DMS114 treated with DMSO at 0.1 percent for 48 hours (cell line): ENCODE results near the gene DHDH.
"Not testable (repeated sequence)": the region's sequence is repeated elsewhere in the genome, so short reads cannot be mapped to it uniquely, and the experiment has no call there.

Experiments
- DNase-seq: peaks from one replicate; lab custom pipeline; 2025; ENCODE audit not compliant: unreplicated experiment; lab: John Stamatoyannopoulos, UW

DHDH gene

DNA sequence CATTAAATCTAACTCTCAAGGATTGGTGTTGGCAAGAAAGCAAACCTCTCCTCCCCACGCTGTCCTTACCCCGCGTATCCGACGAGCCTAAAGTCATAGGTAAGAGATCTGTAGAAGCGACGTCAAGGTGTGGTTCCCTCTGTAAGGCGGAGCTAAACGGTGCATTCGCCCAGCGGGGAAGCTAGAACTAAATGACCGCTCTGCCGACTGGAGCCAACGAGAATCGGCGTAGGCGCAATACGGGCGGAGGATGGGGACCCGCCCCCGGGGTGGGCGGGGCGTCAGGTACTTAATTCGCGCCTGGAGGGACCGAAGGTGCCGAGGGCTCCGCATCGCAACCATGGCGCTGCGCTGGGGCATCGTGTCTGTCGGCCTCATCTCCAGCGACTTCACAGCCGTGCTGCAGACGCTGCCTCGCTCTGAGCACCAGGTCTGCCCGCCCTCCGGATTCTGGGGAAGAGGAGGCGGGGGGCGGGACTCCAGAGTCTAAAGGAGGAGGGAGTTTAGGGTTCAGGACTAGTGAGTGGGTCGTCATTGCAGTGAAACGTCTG is at the start of gene DHDH:
DHDH (plus strand) TSS at position 318 of the 551 bp plus-strand sequence; CDS start at position 341, 23 bp downstream.
- DNase-seq, result peak; percentile 65

DNA sequence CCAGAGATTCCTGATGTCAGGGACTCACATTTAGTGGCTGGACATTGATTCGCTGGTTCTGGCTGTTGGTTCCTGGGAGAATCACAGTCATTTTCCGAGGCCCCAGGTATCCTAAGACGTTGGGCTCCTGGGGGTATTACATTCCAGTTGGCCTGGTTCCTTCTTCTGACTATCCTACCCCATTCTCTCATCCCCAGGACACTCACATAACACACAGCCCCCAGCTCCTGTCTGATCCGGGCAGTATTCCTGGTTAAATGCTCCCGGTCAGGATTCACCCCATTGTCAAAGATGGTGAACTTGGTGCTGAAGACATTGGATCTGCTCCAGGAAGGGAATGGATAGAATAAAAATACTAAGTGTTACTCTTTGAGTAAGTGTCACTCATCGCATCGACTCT is 49.8 kb upstream of the DHDH start:
- no peak for DNase-seq

- DNase-seq, result no peak
Measured at GRCh38 chr19:48887861-48888612, 45.5 kb upstream of the DHDH start.

GRCh38 chr19:48889496-48889895 is 44.0 kb upstream of the DHDH start:
- DNase-seq, result not testable (repeated sequence)

DNA sequence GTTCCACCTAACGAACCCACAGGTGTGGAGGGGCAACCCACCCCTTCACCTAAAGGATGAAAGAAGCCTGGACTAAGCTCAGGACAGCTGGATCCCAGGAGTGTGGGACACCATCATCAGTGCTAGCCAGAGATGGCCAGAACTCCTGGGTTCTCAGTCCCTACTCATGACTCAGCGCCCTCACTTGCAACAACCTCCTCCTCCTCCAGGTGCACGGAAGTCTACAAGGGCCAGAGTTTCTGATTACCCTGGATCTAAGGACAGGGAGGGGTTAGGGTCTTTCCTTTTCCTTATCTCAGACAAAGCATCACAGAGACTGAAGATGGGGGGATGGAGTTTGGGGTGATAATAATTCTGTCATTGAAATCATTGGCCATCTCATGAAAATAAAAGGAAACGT is 42.9 kb upstream of the DHDH start:
- DNase-seq, result no peak

- DNase-seq, result no peak
Measured at GRCh38 chr19:48895226-48895625, 38.3 kb upstream of the DHDH start.

GRCh38 chr19:48896191-48896720 is 37.2 kb upstream of the DHDH start:
- DNase-seq, result peak; percentile 13

DNA sequence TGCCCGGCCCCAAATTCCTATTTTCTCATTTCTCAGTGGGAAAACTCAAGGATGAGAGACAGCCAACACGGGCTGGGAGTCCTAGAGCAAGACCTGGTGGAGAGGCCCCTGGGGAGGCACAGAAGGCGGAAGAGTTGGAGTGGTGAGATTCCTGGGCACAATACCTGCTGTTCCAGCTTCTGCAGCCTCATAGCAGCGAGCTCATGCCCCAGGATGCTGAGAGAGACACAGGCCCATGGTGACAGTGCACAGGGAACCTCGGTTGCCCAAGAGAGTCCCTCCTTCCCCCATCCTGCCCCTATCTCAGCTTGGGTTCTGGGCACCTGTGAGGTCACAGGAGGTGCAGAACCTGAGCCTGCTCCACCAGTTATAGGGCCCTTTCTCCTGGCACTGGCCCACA is 36.3 kb upstream of the DHDH start:
- DNase-seq, result no peak

DNA sequence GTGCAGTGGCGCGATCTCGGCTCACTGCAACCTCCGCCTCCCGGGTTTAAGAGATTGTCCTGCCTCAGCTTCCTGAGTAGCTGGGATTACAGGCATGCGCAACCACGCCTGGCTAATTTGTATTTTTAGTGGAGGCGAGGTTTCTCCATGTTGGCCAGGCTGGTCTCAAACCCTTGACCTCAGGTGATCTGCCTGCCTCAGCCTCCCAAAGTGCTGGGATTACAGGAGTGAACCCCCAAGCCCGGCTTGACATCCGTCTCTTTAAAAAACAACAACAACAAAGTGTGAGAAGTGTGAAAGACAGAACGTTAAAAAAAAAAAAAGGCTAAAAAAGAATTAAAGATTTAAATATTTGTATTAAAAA is 34.1 kb upstream of the DHDH start:
- DNase-seq, result not testable (repeated sequence)

GRCh38 chr19:48899781-48900476 is 33.6 kb upstream of the DHDH start, which contains the start of gene NUCB1:
TSS of gene NUCB1 (plus strand) at chr19:48900312. CDS start at chr19:48900797, 485 bp downstream.
- DNase-seq, result peak; percentile 84

DNA sequence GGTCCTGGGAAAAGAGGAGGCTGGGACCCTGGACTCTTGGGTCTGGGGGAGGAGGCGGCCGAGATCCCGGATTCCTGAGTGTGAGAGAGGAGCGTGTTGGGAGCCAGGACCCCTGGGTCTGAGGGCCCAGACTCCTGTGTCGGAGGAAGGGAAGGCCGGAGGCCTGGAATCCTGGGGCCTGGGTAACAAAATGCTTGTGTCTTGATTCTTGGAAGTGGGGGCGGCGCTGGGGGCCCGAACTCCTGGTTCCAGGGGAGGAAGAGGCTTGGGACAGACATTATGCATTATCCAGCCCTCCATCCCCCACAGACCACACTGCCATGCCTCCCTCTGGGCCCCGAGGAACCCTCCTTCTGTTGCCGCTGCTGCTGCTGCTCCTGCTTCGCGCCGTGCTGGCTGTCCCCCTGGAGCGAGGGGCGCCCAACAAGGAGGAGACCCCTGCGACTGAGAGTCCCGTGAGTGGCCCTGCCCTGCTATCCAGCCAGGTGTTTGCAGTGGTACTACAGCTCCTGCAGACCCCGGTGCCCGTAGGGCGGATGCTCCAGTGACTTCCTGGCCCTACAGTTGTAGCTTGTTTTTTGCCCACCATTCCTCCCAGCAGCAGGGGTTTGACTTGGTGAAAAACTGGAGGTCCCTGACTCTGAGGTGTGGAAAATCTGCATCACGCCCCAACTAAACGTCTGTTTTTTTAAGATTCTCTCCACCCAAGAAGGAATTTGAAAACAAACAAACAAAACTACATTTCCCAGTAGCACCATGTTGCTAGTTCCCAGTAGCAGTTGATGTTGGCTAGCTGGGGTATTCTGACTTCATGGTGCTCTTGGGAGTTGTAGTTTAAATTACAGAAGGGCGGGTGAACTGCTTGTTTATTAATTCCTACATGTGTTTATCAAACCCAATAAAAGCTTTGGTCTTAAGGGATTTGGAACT is 32.8 kb upstream of the DHDH start:
- peak; percentile 11 for DNase-seq

GRCh38 chr19:48902291-48902690 is 31.2 kb upstream of the DHDH start:
- not testable (repeated sequence) for DNase-seq

GRCh38 chr19:48903788-48904187 is 29.7 kb upstream of the DHDH start:
- not testable (repeated sequence) for DNase-seq

DNA sequence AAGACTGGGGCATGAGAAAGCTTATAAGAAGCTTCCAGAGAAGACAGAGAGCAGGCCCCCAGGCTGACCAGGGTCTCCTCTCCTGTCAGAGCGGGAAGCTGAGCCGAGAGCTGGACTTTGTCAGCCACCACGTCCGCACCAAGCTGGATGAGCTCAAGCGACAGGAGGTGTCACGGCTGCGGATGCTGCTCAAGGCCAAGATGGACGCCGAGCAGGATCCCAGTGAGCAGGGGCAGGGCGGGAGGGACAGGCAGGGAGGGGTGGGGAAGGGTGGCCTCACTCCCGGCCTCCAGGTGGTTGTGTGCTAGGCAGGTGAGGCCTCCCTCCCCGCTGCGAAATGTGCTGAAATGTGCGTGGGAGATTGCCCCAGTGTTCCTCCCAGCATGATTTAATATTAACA is 27.8 kb upstream of the DHDH start:
- DNase-seq, result no peak

- no peak for DNase-seq
Measured at GRCh38 chr19:48906324-48906723, 27.2 kb upstream of the DHDH start.

- DNase-seq, result no peak
Measured at GRCh38 chr19:48907671-48908070, 25.8 kb upstream of the DHDH start.

DNA sequence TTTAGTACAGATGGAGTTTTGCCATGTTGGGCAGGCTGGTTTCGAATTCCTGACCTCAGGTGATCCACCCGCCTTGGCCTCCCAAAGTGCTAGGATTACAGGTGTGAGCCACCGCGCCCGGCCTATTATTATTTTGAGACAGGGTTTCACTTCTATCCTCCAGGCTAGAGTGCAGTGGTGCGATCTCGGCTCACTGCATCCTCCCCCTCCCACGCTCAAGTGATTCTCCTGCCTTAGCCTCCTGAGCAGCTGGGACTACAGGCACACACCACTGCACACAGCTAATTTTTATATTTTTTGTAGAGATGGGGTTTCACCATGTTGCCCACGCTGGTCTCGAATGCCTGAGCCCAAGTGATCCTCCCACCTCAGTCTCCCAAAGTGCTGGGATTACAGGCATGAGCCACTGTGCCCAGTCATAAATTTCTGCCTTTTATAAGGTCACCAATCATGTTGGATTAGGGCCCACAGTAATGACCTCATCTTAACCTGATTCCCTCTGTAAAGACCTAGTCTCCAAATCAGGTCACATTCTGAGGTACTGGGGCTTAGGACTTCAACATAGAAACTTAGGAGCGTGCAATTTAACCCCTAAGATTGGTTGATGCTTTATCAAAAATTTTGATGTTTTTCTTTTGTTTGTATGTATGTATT is 23.9 kb upstream of the DHDH start:
- not testable (repeated sequence) for DNase-seq

- DNase-seq, result no peak
Measured at GRCh38 chr19:48910803-48911202, 22.7 kb upstream of the DHDH start.

DNA sequence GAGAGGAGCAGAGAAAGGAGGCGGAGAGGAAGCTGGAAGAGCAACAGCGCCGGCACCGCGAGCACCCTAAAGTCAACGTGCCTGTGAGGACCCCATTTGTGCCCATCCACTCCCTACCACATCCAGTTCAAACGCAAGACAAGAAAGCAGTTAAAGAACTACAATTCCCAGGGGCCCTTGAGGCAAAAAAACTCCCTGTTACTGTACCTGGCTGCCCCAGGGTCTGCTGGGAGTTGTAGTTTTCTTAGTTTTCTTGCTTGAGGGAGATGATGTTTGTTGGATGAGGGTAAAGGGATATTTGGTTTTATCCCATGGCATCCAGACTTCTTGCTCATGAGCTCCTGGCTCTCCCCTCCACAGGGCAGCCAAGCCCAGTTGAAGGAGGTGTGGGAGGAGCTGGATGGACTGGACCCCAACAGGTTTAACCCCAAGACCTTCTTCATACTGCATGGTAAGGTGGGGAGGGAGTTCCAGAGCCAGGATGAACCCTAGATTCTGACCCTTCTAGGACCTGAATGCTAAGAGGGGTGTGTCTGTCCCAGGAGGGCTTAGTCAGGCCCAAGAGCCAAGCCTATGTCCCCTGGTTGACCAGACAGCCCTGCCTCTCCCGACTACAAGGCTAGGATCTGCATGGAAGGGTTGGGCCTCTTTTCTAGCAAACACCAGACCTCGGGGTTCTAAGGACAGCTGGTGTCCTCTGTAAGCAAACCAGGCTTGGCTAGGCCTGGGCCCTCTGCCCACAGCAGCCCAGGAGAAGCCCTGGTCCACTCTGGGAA is 20.2 kb upstream of the DHDH start:
- peak; percentile 17 for DNase-seq
